Measurements from ENCODE around the gene TCFL5.

The TCFL5 gene

DNA sequence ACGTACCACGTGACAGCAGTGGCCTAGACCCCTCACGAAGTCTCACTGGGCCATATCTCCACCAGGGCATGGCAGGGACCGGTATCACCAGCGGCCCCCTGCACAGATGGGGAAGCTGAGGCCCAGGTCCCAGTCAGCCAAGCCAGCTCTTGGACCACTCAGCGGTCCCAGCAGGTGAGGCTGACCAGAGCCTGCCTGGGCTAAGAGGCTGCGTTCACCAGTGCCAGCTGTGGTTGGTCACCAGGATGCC lies 67.9 kb downstream of the TCFL5 start:
- DNase-seq = no peak

DNA sequence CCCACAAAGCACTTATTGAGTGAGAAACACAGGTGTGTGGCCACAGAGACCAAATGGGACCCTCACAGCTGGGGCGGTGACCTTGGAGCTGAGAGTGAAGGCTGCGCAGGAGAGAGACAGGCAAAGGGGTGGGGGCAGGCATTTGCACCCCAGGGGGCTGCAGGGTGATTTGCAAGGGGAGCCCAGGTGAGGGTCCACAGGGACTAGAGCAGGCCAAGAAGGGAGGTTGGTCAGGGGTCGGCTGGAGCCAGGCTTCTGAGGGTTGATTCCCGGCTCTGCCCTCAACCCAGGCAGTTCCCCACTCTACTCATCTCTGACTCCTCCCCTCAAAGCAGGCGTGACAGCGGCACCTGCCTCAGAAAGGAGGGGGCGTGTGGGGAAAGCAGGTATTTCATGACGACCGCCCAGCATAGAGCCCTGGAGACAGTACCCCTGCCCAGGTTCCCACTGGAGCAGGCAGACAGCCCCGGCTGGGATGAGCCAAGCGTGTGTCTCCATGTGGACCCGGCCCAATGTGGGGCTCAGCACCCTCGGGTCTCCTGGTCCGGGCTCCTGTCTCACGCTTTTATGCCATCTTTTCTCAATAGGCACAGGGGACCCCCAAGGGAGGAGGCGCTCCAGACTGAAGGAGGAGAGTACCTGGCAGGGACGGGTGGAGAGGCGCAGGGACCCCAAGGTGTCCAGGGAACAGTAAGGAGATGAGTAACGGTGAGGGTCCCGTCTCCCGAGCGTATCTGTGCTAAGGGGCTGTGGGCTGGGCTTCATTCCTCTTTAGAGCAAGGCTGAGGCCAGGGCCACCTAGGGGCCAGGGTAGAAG lies 68.5 kb downstream of the TCFL5 start:
- DNase-seq = no peak

DNA sequence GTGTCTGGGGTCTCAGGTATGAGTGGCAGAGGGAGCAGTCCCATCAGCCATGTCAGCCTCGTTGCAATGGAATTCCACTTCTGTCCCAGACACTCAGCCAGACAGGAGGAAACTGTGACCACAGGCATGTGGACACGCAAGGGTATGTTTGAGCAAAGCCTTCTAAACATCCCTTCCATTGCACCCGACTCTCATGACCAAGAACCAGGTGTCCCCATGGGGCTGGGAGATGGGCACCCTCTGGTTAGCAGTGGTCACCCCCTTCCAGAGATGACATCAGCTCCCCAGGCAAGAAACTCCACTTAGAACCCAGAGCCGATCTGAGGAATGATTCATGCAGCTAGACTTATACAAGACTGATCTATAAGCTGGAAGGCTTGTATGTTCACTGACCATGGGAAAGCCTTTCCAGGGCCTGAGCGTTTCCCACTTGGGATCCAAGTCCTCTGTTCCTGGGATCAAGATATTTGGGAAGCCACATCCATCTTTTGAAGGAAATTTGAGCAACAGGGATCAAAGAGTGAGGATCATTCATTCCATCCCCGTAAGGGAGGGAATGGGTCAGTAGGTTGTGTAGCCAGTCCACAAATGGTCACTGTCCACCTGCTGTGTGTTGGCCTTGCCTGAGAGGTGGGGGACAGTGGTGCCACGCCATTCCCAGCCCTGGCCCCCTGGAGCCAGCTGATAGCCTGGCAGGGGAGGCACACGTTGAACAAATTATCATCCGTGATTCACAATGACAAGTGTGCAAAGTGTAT lies 69.3 kb downstream of the TCFL5 start:
- DNase-seq = no peak

GRCh38 chr20:62791301-62792181 lies 70.1 kb downstream of the TCFL5 start:
- peak; percentile 65 for DNase-seq
